Measurements from ENCODE around the gene PARS2. TPM values are rescaled to one million over a fixed set of nuclear protein-coding genes. Genes with fewer than 3 reads are reported as not detected.

The PARS2 gene
- total RNA-seq, 1 donor from 2014 or later = 7.7 TPM

- TF ChIP-seq CTCF (IDR thresholded peaks at IDR 0.05; ENCODE audit: unreplicated experiment) = no peak
- Mint-ChIP-seq H3K27me3 (ENCODE audit: low read depth) (peaks cover 63% of the 10 kb centered on the region), H3K27ac (no peak overlapping the region), H3K9me3 (no peaks in the 10 kb centered on the region), H3K36me3 (no peaks in the 10 kb centered on the region), H3K4me3 (no peak overlapping the region), H3K4me1 (no peaks in the 10 kb centered on the region)
- DNase-seq (ENCODE audit: low spot score in 2 of 2, unreplicated experiment in 2 of 2) = no peak
Observed at GRCh38 chr1:54709547-54710292, 54.6 kb downstream of the PARS2 start.

GRCh38 chr1:54708385-54708784 lies 55.9 kb downstream of the PARS2 start:
- Mint-ChIP-seq H3K4me1 (no peaks in the 10 kb centered on the region), H3K4me3 (no peak overlapping the region), H3K27me3 (ENCODE audit: low read depth) (peaks cover 61% of the 10 kb centered on the region), H3K36me3 (no peaks in the 10 kb centered on the region), H3K27ac (no peak overlapping the region), H3K9me3 (no peaks in the 10 kb centered on the region)
- no peak for TF ChIP-seq CTCF (IDR thresholded peaks at IDR 0.05; ENCODE audit: unreplicated experiment)
- no peak for DNase-seq (ENCODE audit: low spot score in 2 of 2, unreplicated experiment in 2 of 2)

Other genes starting within 250 kb of the PARS2 start
- 8.3 to 10.3 TPM (median 8.9 TPM) in 3 replicates for gene ACOT11, start 216.3 kb downstream of the PARS2 start, total RNA-seq
- not detected in 3 replicates for gene FAM151A, start 141.0 kb downstream of the PARS2 start, total RNA-seq
- 4.0 to 4.3 TPM (median 4.2 TPM) in 3 replicates for gene MROH7, start 122.7 kb downstream of the PARS2 start, total RNA-seq
- 20.2 to 23.0 TPM (median 20.5 TPM) in 3 replicates for gene TTC4, start 48.7 kb downstream of the PARS2 start, total RNA-seq
- 1.2 to 1.6 TPM (median 1.3 TPM) in 3 replicates for gene TTC22, start 36.8 kb upstream of the PARS2 start, total RNA-seq
- 92.5 to 96.4 TPM (median 92.7 TPM) in 3 replicates for gene DHCR24, start 122.7 kb upstream of the PARS2 start, total RNA-seq
- 0.31 to 0.47 TPM (median 0.34 TPM) in 3 replicates for gene TMEM61, start 216.1 kb upstream of the PARS2 start, total RNA-seq
- 0.05 to 0.09 TPM (median 0.09 TPM) in 3 replicates for gene BSND, start 234.4 kb upstream of the PARS2 start, total RNA-seq

Data from mesothelial cell of epicardium (in vitro differentiated cells).